OCI-LY7 (cell line): ENCODE data around the gene MDK.

Experiments used
- EZH2phosphoT487 ChIP-seq: fragments of 200-600 bp; sonication (generic); IDR thresholded peaks from 2 replicates; pipeline ENCODE4 v1.6.1; 2018; ENCODE audit warnings: low read depth, borderline replicate concordance, mild to moderate bottlenecking, mixed run types, antibody characterized with exemption, low read length, moderate library complexity, mixed read lengths
- TF ChIP-seq, protein P1 (sequence below): fragments of 200-600 bp; sonication (generic); conservative IDR thresholded peaks from 2 replicates; pipeline ENCODE4 v1.5.1; 2014; ENCODE audit warnings: mild to moderate bottlenecking, antibody characterized with exemption, low read length, moderate library complexity, mixed read lengths

DNA sequence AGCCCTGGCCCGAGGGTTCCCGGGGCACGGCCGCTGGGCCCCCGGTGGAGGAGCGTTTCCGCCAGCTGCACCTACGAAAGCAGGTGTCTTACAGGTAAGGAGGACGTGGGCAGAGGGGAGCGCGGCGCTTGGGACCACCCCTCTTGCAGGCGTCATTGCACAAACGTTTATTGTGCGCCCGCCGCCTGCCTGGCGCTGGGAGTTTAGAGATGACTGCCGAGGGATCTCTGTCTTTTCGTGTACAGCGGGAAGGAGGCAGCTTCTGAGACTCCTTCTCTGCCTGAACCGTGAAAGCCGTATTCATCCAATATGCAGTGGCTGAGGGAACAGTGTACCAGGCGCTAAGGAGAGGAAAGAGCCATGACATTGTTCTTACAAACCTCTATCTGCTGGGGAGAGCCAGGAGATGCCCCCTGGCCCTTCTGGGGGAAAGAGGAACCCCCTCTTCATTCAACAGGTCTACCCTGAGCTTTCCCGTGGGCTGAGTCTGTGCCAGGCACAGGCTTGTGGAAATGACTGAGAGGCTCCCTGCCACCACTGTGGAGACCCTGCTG lies 48.0 kb upstream of the MDK start:
- TF ChIP-seq, protein P1, sequence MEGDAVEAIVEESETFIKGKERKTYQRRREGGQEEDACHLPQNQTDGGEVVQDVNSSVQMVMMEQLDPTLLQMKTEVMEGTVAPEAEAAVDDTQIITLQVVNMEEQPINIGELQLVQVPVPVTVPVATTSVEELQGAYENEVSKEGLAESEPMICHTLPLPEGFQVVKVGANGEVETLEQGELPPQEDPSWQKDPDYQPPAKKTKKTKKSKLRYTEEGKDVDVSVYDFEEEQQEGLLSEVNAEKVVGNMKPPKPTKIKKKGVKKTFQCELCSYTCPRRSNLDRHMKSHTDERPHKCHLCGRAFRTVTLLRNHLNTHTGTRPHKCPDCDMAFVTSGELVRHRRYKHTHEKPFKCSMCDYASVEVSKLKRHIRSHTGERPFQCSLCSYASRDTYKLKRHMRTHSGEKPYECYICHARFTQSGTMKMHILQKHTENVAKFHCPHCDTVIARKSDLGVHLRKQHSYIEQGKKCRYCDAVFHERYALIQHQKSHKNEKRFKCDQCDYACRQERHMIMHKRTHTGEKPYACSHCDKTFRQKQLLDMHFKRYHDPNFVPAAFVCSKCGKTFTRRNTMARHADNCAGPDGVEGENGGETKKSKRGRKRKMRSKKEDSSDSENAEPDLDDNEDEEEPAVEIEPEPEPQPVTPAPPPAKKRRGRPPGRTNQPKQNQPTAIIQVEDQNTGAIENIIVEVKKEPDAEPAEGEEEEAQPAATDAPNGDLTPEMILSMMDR = no peak
- TF ChIP-seq EZH2phosphoT487 = peak; percentile 70; the same call in 1 of the 2 replicates
